Testis (tissue), 2 donors: ENCODE results near the gene MAP7D1.
"Not testable (repeated sequence)": the region's sequence is repeated elsewhere in the genome, so short reads cannot be mapped to it uniquely, and the experiment has no call there.

ENCODE experiments used
- CTCF ChIP-seq, 3 experiments: fragments of 450-650 bp in 2 of 3; fragments of 200-600 bp in 1 of 3; sonication (generic) in 1 of 3; IDR thresholded peaks; one replicate each; pipeline ENCODE4 v1.5.1; 2016 to 2019; ENCODE audit warnings: antibody characterized with exemption in 3 of 3, mild to moderate bottlenecking in 2 of 3, moderate library complexity in 1 of 3
- POLR2A ChIP-seq: fragments of 450-650 bp; IDR thresholded peaks from one replicate; pipeline ENCODE4 v1.6.1; 2017; ENCODE audit warnings: antibody characterized with exemption, mild to moderate bottlenecking, moderate library complexity

- TF ChIP-seq CTCF (IDR thresholded peaks at IDR 0.05); POLR2A: not testable (repeated sequence)
These were observed 74.3 kb downstream of the MAP7D1 start for GRCh38 chr1:36230279-36230678.
